Tibial artery (tissue), 4 donors: ENCODE results near the gene PEX6.

Source experiments
- DNase-seq, 2 donors: peaks; one replicate each; pipeline ENCODE4 v3.0.0-alpha.2; 2019
- H3K27ac ChIP-seq, 2 donors: fragments of 200-600 bp; sonication (generic) in 1 of 2; 1 replicate in 1 of 2; 2 replicates in 1 of 2; pipeline ENCODE4 v1.5.1; 2018 to 2019; ENCODE audit warnings: mild to moderate bottlenecking in 1 of 2
- H3K27me3 ChIP-seq, 2 donors: fragments of 200-600 bp; sonication (generic) in 1 of 2; one replicate each; pipeline versions ENCODE4 v1.5.1 to v1.6.0; 2016 to 2019
- H3K36me3 ChIP-seq, 3 donors: fragments of 200-600 bp; sonication (generic) in 2 of 3; one replicate each; pipeline ENCODE4 v1.5.1; 2016 to 2019; ENCODE audit warnings: mild to moderate bottlenecking in 2 of 3
- H3K4me1 ChIP-seq, 4 donors: fragments of 200-600 bp; sonication (generic) in 2 of 4; 1 replicate in 3 of 4; 2 replicates in 1 of 4; pipeline ENCODE4 v1.5.1; 2016 to 2019
- H3K4me3 ChIP-seq, 2 donors: fragments of 200-600 bp; sonication (generic) in 1 of 2; 1 replicate in 1 of 2; 2 replicates in 1 of 2; pipeline ENCODE4 v1.5.1; 2018 to 2019; ENCODE audit warnings: mild to moderate bottlenecking in 2 of 2
- H3K9me3 ChIP-seq, 3 donors: fragments of 200-600 bp; sonication (generic) in 1 of 3; one replicate each; pipeline ENCODE4 v1.5.1; 2016 to 2019
- intact Hi-C: fragments of 100-400 bp; cut with DNase I; formaldehyde crosslinking; loops from one replicate; pipeline ENCODE4 v1.15.0; 2023; ENCODE audit warnings: low total_unique reads
- TF ChIP-seq, protein P1 (sequence below), 2 experiments: fragments of 200-600 bp in 1 of 2; fragments of 450-650 bp in 1 of 2; IDR thresholded peaks; one replicate each; pipeline ENCODE4 v1.5.1; 2017 to 2019; ENCODE audit warnings: antibody characterized with exemption in 2 of 2, mild to moderate bottlenecking in 1 of 2, moderate library complexity in 1 of 2

Gene PEX6

DNA sequence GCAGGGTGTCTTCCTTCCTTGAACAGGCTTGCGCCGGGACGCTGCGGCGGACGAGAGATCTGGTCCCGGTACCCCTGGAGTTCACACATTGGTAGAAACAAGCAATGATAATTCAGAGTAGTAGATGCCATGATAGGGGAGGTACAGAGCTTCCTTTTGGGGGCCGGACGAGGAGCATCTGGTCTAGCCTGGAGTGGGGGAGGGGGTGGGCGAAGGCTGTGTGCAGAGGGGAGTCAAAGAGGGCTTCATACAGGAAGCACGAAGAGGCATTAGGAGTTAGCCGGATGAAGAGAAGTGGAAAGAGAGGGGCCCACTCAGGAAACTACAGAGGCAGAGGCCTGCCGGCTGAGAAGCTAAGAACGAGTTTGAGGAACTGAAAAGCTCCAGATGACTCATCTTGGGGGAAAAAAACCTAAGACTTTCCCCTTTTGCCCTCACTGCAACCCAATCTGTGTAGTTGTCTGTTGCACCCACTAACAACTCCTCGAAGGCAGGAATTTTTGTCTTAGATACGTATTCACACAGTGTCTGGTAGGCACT, 49.1 kb downstream of the PEX6 start:
- peak overlapping the region; percentile 80 to 88 for H3K27ac ChIP-seq
- TF ChIP-seq, protein P1, sequence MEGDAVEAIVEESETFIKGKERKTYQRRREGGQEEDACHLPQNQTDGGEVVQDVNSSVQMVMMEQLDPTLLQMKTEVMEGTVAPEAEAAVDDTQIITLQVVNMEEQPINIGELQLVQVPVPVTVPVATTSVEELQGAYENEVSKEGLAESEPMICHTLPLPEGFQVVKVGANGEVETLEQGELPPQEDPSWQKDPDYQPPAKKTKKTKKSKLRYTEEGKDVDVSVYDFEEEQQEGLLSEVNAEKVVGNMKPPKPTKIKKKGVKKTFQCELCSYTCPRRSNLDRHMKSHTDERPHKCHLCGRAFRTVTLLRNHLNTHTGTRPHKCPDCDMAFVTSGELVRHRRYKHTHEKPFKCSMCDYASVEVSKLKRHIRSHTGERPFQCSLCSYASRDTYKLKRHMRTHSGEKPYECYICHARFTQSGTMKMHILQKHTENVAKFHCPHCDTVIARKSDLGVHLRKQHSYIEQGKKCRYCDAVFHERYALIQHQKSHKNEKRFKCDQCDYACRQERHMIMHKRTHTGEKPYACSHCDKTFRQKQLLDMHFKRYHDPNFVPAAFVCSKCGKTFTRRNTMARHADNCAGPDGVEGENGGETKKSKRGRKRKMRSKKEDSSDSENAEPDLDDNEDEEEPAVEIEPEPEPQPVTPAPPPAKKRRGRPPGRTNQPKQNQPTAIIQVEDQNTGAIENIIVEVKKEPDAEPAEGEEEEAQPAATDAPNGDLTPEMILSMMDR (IDR thresholded peaks at IDR 0.05), result no peak
- intact Hi-C loops, result loop anchor here (5.0 kb wide), 1 partner anchor 82 kb away; the partner anchor contains the start of genes KLHDC3 and MEA1
- peak; percentile 35 to 68 for DNase-seq
- no peaks in the 10 kb centered on the region for H3K9me3 ChIP-seq
- peak overlapping the region; percentile 81 to 88 for H3K4me3 ChIP-seq
- H3K36me3 ChIP-seq, result peaks cover 4 to 11% (median 7%) of the 10 kb centered on the region in 3 donors
- H3K27me3 ChIP-seq, result peaks cover 0 to 6% of the 10 kb centered on the region in 2 donors
- H3K4me1 ChIP-seq, result peaks cover 0 to 36% (median 21%) of the 10 kb centered on the region in 4 donors

DNA sequence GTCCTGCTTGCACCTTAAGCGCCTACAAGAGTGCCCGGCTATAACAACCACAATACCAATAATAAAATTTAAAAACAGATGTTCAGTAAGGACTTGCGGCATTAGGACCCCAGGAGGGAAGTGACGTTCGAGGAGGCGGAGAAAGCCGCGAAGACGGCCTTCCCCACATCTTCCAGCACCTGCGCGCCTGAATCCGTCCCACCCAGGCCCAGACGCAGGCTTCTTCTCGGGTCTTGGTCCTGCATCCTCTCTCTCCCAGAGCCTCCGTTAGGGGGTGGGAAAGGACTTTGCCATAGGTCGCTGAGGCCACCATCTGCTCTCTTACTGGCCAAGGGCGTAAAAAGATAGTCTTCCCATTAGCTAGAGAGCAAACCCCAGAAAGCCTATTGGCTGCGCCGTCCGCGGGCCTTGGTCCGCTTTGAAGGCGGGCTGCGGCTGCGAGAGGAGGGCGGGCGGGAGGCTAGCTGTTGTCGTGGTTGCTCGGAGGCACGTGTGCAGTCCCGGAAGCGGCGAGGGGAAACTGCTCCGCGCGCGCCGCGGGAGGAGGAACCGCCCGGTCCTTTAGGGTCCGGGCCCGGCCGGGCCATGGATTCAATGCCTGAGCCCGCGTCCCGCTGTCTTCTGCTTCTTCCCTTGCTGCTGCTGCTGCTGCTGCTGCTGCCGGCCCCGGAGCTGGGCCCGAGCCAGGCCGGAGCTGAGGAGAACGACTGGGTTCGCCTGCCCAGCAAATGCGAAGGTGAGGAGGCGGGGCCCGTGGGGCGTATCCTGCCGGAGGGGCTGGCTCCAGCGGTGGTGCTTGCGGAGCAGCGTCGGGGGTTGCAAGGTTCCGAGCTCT, 49.8 kb downstream of the PEX6 start, which contains the start of gene CNPY3:
CNPY3 (plus strand) TSS at position 495 of the 835 bp plus-strand sequence; CDS start at position 586, 91 bp downstream.
- H3K27ac ChIP-seq, result peak within 1 kb of the TSS; percentile 80 to 88
- H3K27me3 ChIP-seq, result peaks cover 0 to 11% of the 10 kb centered on the region in 2 donors
- TF ChIP-seq, protein P1 (IDR thresholded peaks at IDR 0.05), result peak in 1 of 2 experiments; percentile 28
- H3K36me3 ChIP-seq, result peaks cover 0 to 4% (median under 1%) of the 10 kb centered on the region in 3 donors
- H3K4me1 ChIP-seq, result peaks cover 0 to 36% (median 21%) of the 10 kb centered on the region in 4 donors
- peak; percentile 95 to 97 for DNase-seq
- no peaks in the 10 kb centered on the region for H3K9me3 ChIP-seq
- intact Hi-C loops, result loop anchor here (5.0 kb wide), 1 partner anchor 83 kb away; the partner anchor contains the start of genes KLHDC3 and MEA1
- peak within 1 kb of the TSS; percentile 81 to 88 for H3K4me3 ChIP-seq

DNA sequence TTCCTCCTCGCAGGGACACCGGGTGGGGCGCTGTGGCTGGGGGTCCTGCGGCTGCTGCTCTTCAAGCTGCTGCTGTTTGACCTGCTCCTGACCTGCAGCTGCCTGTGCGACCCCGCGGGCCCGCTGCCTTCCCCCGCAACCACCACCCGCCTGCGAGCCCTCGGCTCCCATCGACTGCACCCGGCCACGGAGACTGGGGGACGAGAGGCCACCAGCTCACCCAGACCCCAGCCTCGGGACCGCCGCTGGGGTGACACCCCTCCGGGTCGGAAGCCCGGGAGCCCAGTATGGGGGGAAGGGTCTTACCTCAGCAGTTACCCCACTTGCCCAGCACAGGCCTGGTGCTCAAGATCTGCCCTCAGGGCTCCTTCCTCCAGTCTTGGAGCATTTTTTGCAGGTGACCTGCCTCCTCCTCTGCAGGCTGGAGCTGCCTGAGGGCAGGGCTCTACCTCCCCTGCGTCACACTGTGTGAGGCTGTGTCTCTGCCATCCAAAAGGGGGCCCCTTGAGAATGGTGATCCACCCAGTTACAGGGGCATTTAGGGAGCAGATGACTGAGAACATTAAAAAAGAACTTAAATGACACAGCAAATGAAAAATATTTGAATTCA, 53.6 kb downstream of the PEX6 start:
- intact Hi-C loops, result loop anchor here (5.0 kb wide), 1 partner anchor 87 kb away; the partner anchor contains the start of genes KLHDC3 and MEA1
- no peak for DNase-seq
- Histone ChIP-seq H3K4me1 (peaks cover 0 to 12% (median 3%) of the 10 kb centered on the region in 4 donors), H3K36me3 (no peaks in the 10 kb centered on the region), H3K4me3 (no peak overlapping the region), H3K27me3 (peaks cover 0 to 15% of the 10 kb centered on the region in 2 donors), H3K9me3 (no peaks in the 10 kb centered on the region), H3K27ac (no peak overlapping the region)
- TF ChIP-seq, protein P1 (IDR thresholded peaks at IDR 0.05), result no peak

DNA sequence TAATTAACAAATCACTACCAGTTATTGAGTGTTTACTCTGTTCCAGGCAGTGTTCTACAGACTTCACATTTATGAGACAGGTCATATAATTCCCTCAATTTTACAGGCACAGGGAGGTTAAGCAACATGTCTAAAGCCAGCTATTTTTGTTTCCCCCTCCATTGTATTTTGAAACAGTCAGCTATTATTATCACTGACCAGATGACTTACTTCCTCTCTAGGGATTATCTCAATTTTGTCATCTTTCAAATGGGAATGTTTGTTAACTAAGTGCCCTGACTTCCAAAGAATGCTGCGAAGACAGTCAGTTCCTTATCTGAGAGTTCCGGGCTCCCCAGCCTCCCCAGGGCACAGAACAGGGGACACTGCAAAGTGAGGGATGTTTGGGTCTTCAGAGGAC, 55.3 kb downstream of the PEX6 start:
- H3K27ac ChIP-seq, result no peak overlapping the region
- H3K27me3 ChIP-seq, result peaks cover 0 to 15% of the 10 kb centered on the region in 2 donors
- peaks cover 0 to 8% (median 0%) of the 10 kb centered on the region in 4 donors for H3K4me1 ChIP-seq
- TF ChIP-seq, protein P1 (IDR thresholded peaks at IDR 0.05), result no peak
- H3K9me3 ChIP-seq, result no peaks in the 10 kb centered on the region
- intact Hi-C loops, result no loop called here
- no peak for DNase-seq
- H3K36me3 ChIP-seq, result no peaks in the 10 kb centered on the region
- no peak overlapping the region for H3K4me3 ChIP-seq

DNA sequence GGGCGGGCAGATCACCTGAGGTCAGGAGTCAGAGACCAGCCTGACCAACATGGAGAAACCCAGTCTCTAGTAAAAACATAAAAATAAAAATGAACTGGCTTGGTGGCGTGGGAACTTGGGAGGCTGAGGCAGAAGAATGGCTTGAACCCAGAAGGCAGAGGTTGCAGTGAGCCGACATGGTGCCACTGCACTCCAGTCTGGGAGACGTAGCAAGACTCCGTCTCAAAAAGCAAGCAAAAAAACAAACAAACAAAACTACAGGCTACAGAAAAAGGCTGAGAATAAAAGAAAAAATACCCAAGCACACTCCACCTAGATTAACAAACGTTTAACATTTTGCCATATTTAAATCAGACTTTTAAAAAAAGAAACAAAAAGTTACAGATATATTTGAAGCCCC, 57.2 kb downstream of the PEX6 start:
- Histone ChIP-seq H3K27ac (no peak overlapping the region), H3K4me1 (no peaks in the 10 kb centered on the region), H3K4me3 (no peak overlapping the region), H3K9me3 (no peaks in the 10 kb centered on the region), H3K27me3 (peaks cover 0 to 15% of the 10 kb centered on the region in 2 donors), H3K36me3 (no peaks in the 10 kb centered on the region)
- DNase-seq, result no peak
- TF ChIP-seq, protein P1 (IDR thresholded peaks at IDR 0.05), result no peak
- intact Hi-C loops, result no loop called here
